ENCODE data around the gene TUB.

The TUB gene

GRCh38 chr11:8066036-8066910 is 14.7 kb upstream of the TUB start:
- Histone ChIP-seq H3K27me3 (ENCODE audit: low read length) (no peaks in the 10 kb centered on the region), H3K4me2 (ENCODE audit: low read depth, low read length, poor library complexity, severe bottlenecking) (no peak overlapping the region), H4K20me1 (ENCODE audit: low read depth, low read length) (no peaks in the 10 kb centered on the region), H3K9me3 (ENCODE audit: insufficient read depth, low read length) (no peaks in the 10 kb centered on the region), H3K4me3 (ENCODE audit: insufficient read depth, low read length, poor library complexity, severe bottlenecking) (no peak overlapping the region), H3K79me2 (ENCODE audit: insufficient read depth, low read length) (no peaks in the 10 kb centered on the region), H3K9me2 (replicated peaks; ENCODE audit: insufficient read depth, low read length) (no peaks in the 10 kb centered on the region), H3K36me3 (ENCODE audit: low read length) (no peaks in the 10 kb centered on the region), H3K9ac (ENCODE audit: low read length) (no peak overlapping the region), H3K27ac (ENCODE audit: low read depth, low read length) (no peak overlapping the region), H3F3A (ENCODE audit: insufficient read depth) (no peaks in the 10 kb centered on the region), H2AFZ (ENCODE audit: low read depth, low read length, severe bottlenecking) (no peak overlapping the region)
- TF ChIP-seq EZH2phosphoT487 (conservative IDR thresholded peaks at IDR 0.05; ENCODE audit: low read length) (no peak), CTCF (IDR thresholded peaks at IDR 0.05; ENCODE audit: insufficient read depth, low read length, poor library complexity, severe bottlenecking) (no peak)

DNA sequence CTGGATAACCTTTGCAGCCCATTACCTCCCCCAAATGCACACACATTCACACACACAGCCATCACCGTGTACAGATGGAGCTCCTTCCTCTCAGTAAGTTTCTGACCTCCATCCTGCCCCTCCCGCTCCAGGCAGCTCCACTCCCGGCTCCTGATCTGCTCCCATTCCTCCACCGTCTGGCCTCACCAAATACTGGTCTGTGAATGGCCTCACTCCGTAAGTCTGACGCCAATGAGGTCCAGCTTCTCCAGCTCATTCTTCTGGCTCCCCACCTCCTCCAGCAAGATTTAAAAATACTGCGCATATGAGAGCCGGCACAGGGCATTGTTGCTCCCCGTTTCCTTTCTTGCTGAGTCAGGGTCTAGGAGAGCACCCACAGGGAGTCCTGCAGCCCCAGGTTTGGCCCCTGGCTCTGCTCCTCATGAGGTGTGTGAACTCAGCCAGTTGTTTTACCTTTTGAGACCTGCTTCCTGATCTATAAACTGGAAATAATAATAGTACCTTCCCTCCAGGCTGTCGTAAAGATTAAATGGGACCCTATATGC is 14.0 kb upstream of the TUB start:
- Histone ChIP-seq H2AFZ (ENCODE audit: low read depth, low read length, severe bottlenecking) (no peak overlapping the region), H3K4me3 (ENCODE audit: insufficient read depth, low read length, poor library complexity, severe bottlenecking) (no peak overlapping the region), H3F3A (ENCODE audit: insufficient read depth) (no peaks in the 10 kb centered on the region), H3K79me2 (ENCODE audit: insufficient read depth, low read length) (no peaks in the 10 kb centered on the region), H3K27me3 (ENCODE audit: low read length) (no peaks in the 10 kb centered on the region), H3K4me2 (ENCODE audit: low read depth, low read length, poor library complexity, severe bottlenecking) (no peak overlapping the region), H3K36me3 (ENCODE audit: low read length) (no peaks in the 10 kb centered on the region), H3K9me2 (replicated peaks; ENCODE audit: insufficient read depth, low read length) (no peaks in the 10 kb centered on the region), H3K9ac (ENCODE audit: low read length) (no peak overlapping the region), H4K20me1 (ENCODE audit: low read depth, low read length) (no peaks in the 10 kb centered on the region), H3K9me3 (ENCODE audit: insufficient read depth, low read length) (no peaks in the 10 kb centered on the region), H3K27ac (ENCODE audit: low read depth, low read length) (no peak overlapping the region)
- no peak for TF ChIP-seq EZH2phosphoT487 (conservative IDR thresholded peaks at IDR 0.05; ENCODE audit: low read length)
- no peak for TF ChIP-seq CTCF (IDR thresholded peaks at IDR 0.05; ENCODE audit: insufficient read depth, low read length, poor library complexity, severe bottlenecking)

DNA sequence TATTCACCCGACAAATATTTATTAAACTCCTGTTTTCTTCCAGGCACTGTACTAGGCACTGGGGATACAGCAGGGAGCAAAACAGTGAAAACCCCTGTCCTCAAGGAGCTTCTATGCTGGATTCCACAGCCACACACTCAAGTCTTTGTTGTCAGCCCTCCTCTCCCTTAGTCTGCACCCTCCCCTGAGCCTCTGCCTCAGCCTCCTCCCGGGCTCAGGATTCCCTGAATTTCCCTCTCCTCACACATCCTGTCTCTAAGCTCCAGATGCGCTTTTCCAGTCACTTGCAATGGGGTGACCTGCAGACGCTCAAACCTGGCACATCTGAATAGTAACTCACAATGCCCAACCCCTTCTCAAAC is 13.5 kb upstream of the TUB start:
- no peak overlapping the region for H3K9ac ChIP-seq (ENCODE audit: low read length)
- no peak overlapping the region for H3K4me2 ChIP-seq (ENCODE audit: low read depth, low read length, poor library complexity, severe bottlenecking)
- H2AFZ ChIP-seq (ENCODE audit: low read depth, low read length, severe bottlenecking), result no peak overlapping the region
- H3K27ac ChIP-seq (ENCODE audit: low read depth, low read length), result no peak overlapping the region
- no peaks in the 10 kb centered on the region for H3K9me3 ChIP-seq (ENCODE audit: insufficient read depth, low read length)
- no peaks in the 10 kb centered on the region for H3K27me3 ChIP-seq (ENCODE audit: low read length)
- H3K4me3 ChIP-seq (ENCODE audit: insufficient read depth, low read length, poor library complexity, severe bottlenecking), result no peak overlapping the region
- no peaks in the 10 kb centered on the region for H4K20me1 ChIP-seq (ENCODE audit: low read depth, low read length)
- H3F3A ChIP-seq (ENCODE audit: insufficient read depth), result no peaks in the 10 kb centered on the region
- no peaks in the 10 kb centered on the region for H3K36me3 ChIP-seq (ENCODE audit: low read length)
- TF ChIP-seq EZH2phosphoT487 (conservative IDR thresholded peaks at IDR 0.05; ENCODE audit: low read length) (no peak), CTCF (IDR thresholded peaks at IDR 0.05; ENCODE audit: insufficient read depth, low read length, poor library complexity, severe bottlenecking) (no peak)
- H3K9me2 ChIP-seq (replicated peaks; ENCODE audit: insufficient read depth, low read length), result no peaks in the 10 kb centered on the region
- no peaks in the 10 kb centered on the region for H3K79me2 ChIP-seq (ENCODE audit: insufficient read depth, low read length)

Measured in SU-DHL-6 (cell line).